Ascending aorta (tissue), 2 donors: ENCODE data around the gene IQSEC3. TPM values are rescaled to one million over a fixed set of nuclear protein-coding genes. Genes with fewer than 3 reads are reported as not detected.

Experiments used
- DNase-seq, 2 donors: peaks; one replicate each; pipeline ENCODE4 v3.0.0-alpha.2; 2019; ENCODE audit warnings: low spot score in 2 of 2
- H3K27ac ChIP-seq, 2 donors: fragments of 200-600 bp; sonication (generic); one replicate each; pipeline ENCODE4 v1.5.1; 2016 to 2017; ENCODE audit warnings: mild to moderate bottlenecking in 1 of 2
- H3K27me3 ChIP-seq: fragments of 200-600 bp; sonication (generic); one replicate; pipeline ENCODE4 v1.5.1; 2017
- H3K36me3 ChIP-seq, 2 donors: fragments of 200-600 bp; sonication (generic); one replicate each; pipeline ENCODE4 v1.5.1; 2016
- H3K4me1 ChIP-seq, 2 donors: fragments of 200-600 bp; sonication (generic); one replicate each; pipeline ENCODE4 v1.5.1; 2016 to 2017; ENCODE audit warnings: mild to moderate bottlenecking in 1 of 2
- H3K4me3 ChIP-seq, 2 donors: fragments of 200-600 bp; sonication (generic); one replicate each; pipeline ENCODE4 v1.5.1; 2016 to 2017; ENCODE audit warnings: mild to moderate bottlenecking in 1 of 2
- H3K9me3 ChIP-seq, 2 donors: fragments of 200-600 bp; sonication (generic); one replicate each; pipeline ENCODE4 v1.5.1; 2016
- CTCF ChIP-seq, 3 experiments: fragments of 200-600 bp in 2 of 3; fragments of 450-650 bp in 1 of 3; sonication (generic) in 2 of 3; IDR thresholded peaks; one replicate each; pipeline ENCODE4 v1.5.1; 2016 to 2019; ENCODE audit warnings: antibody characterized with exemption in 3 of 3, mild to moderate bottlenecking in 1 of 3, moderate library complexity in 1 of 3
- intact Hi-C: fragments of 100-400 bp; cut with DNase I; formaldehyde crosslinking; loops from one replicate; pipeline ENCODE4 v1.15.1; 2023
- total RNA-seq: library from RNA; depleted of rRNA; stranded (reverse); fragments of >200 nt; gene quantifications from one replicate; pipeline ENCODE4 v1.1.0, GENCODE V29; 2016

The IQSEC3 gene
- total RNA-seq, 1 donor from 2014 or later: 0.53 TPM

- Histone ChIP-seq H3K27me3 (no peaks in the 10 kb centered on the region), H3K36me3 (no peaks in the 10 kb centered on the region), H3K4me1 (no peaks in the 10 kb centered on the region), H3K4me3 (no peak overlapping the region), H3K9me3 (no peaks in the 10 kb centered on the region), H3K27ac (no peak overlapping the region)
- intact Hi-C loops: no loop called here
- DNase-seq: no peak
- no peak for TF ChIP-seq CTCF (IDR thresholded peaks at IDR 0.05)
Observed at GRCh38 chr12:96543-96942, 30.0 kb downstream of the IQSEC3 start.

- Histone ChIP-seq H3K9me3 (no peaks in the 10 kb centered on the region), H3K36me3 (no peaks in the 10 kb centered on the region), H3K4me3 (no peak overlapping the region), H3K27me3 (no peaks in the 10 kb centered on the region), H3K4me1 (no peaks in the 10 kb centered on the region), H3K27ac (no peak overlapping the region)
- no peak for TF ChIP-seq CTCF (IDR thresholded peaks at IDR 0.05)
- intact Hi-C loops: no loop called here
- DNase-seq: no peak
Observed at GRCh38 chr12:98924-99352, 32.4 kb downstream of the IQSEC3 start.

GRCh38 chr12:99605-100004 is 33.0 kb downstream of the IQSEC3 start:
- H3K9me3 ChIP-seq: no peaks in the 10 kb centered on the region
- no peak overlapping the region for H3K4me3 ChIP-seq
- no peaks in the 10 kb centered on the region for H3K27me3 ChIP-seq
- H3K4me1 ChIP-seq: no peaks in the 10 kb centered on the region
- TF ChIP-seq CTCF (IDR thresholded peaks at IDR 0.05): no peak
- no peaks in the 10 kb centered on the region for H3K36me3 ChIP-seq
- H3K27ac ChIP-seq: no peak overlapping the region
- intact Hi-C loops: no loop called here
- no peak for DNase-seq

- Histone ChIP-seq H3K36me3 (no peaks in the 10 kb centered on the region), H3K4me1 (no peaks in the 10 kb centered on the region), H3K4me3 (no peak overlapping the region), H3K9me3 (no peaks in the 10 kb centered on the region), H3K27me3 (no peaks in the 10 kb centered on the region), H3K27ac (no peak overlapping the region)
- DNase-seq: no peak
- TF ChIP-seq CTCF (IDR thresholded peaks at IDR 0.05): no peak
- intact Hi-C loops: no loop called here
Observed at GRCh38 chr12:101969-102878, 35.7 kb downstream of the IQSEC3 start.

- no peak for TF ChIP-seq CTCF (IDR thresholded peaks at IDR 0.05)
- H3K4me1 ChIP-seq: no peaks in the 10 kb centered on the region
- no peaks in the 10 kb centered on the region for H3K9me3 ChIP-seq
- H3K27ac ChIP-seq: no peak overlapping the region
- DNase-seq: no peak
- intact Hi-C loops: no loop called here
- H3K36me3 ChIP-seq: no peaks in the 10 kb centered on the region
- H3K4me3 ChIP-seq: no peak overlapping the region
- no peaks in the 10 kb centered on the region for H3K27me3 ChIP-seq
Observed at GRCh38 chr12:102879-103168, 36.3 kb downstream of the IQSEC3 start.
